Fibroblast of skin of right quadriceps (primary cell): Measurements from ENCODE around the gene ZBTB44.
"Not testable (repeated sequence)": the region's sequence is repeated elsewhere in the genome, so short reads cannot be mapped to it uniquely, and the experiment has no call there.

Source experiments
- DNase-seq: peaks from one replicate; pipeline ENCODE4 v3.0.0-alpha.2; 2013

Gene ZBTB44

GRCh38 chr11:130194241-130195023, 120.3 kb downstream of the ZBTB44 start:
- DNase-seq, result no peak

- DNase-seq, result not testable (repeated sequence)
Measured at GRCh38 chr11:130193551-130193950, 121.2 kb downstream of the ZBTB44 start.

- no peak for DNase-seq
Measured at GRCh38 chr11:130192845-130193267, 121.9 kb downstream of the ZBTB44 start.

DNA sequence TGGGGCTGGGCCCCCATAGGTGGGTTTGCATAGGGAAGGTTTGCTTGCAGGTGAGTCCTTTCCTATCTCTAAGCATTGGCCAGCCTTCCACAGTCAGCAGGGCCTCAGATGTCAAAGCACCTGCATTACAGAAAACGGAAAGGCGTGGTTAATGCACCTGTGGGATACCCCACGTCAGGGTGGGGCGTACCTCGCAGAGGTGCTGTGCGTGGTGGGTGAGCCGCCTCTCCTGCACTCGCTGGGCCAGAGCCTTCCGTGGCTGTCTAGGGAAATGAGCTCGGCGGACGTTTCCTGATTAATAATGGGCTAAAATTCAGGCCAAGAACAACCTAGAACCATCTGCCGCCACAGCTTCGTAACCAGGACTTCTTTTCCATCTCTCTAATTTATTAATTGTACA, 122.8 kb downstream of the ZBTB44 start:
- no peak for DNase-seq

- no peak for DNase-seq
Measured at GRCh38 chr11:130190371-130190881, 124.3 kb downstream of the ZBTB44 start.

- no peak for DNase-seq
Measured at GRCh38 chr11:130189492-130190210, 125.1 kb downstream of the ZBTB44 start.

DNA sequence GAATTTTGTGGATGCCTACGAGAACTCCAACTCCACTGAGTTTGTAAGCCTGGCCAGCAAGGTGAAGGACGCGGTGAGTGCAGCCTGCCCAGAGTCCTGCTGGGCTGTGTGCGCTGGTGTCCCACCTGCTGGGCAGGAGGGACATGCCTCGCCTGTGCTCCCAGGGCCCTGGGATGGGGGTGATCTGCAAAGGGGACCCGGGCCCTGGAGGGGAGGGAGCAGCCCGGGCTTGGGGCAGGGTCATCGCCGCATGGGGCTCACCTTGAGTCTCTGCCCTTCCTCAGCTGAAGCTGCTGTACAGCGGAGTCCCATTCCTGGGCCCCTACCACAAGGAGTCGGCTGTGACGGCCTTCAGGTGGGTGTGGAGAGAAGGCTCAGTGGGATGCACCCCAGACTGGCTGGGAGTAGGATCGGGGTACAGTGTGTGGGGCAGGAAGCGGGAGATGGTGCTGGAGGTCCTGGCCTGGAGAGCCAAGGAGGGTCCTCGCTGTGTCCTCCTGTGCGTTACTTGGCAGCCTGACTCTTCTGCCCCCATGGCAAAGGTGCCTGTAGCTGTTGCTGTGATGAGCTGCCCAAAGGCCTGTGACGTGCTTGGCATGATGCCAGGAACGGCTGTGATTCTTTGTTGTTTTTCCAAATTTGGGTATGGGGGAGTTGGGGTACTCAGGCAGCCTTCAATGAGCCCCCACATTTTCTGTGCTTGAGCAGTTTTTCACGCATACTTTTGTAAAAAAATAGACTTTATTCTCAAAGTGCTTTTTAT, 126.0 kb downstream of the ZBTB44 start:
- DNase-seq, result no peak

DNA sequence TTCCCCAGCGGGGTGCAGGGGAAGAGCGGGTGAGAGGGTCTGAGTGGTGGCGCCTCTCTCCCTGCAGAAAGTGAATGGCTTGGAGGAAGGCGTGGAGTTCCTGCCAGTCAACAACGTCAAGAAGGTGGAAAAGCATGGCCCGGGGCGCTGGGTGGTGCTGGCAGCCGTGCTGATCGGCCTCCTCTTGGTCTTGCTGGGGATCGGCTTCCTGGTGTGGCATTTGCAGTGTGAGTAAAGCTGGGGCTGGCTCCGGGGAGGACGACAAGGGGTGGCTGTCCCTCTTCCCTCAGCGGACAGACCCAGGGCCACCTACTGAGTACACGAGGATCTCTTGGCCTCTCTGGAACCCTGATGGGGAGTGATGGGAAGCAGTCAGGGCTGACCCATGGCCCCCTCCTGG, 126.7 kb downstream of the ZBTB44 start:
- DNase-seq, result no peak

DNA sequence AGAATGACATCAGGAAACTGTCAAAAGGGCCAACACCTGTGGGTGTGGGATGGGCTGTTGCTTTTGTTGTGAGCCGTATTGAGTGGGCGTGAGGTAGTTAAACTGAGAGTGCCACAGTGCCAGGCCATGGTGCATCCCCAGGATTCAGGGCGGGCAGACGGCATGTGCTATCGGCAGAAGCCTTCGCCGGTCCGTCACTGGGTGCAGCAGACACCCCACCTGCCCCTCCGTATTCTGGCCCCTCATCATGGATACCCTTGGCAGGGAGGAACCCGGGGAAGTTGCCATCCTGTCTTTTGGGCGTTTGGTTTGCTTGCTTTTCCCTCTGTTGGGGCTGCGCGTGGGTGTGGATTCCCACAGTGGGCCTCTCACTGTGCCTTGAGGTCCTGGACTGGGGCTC, 127.6 kb downstream of the ZBTB44 start:
- DNase-seq, result no peak

DNA sequence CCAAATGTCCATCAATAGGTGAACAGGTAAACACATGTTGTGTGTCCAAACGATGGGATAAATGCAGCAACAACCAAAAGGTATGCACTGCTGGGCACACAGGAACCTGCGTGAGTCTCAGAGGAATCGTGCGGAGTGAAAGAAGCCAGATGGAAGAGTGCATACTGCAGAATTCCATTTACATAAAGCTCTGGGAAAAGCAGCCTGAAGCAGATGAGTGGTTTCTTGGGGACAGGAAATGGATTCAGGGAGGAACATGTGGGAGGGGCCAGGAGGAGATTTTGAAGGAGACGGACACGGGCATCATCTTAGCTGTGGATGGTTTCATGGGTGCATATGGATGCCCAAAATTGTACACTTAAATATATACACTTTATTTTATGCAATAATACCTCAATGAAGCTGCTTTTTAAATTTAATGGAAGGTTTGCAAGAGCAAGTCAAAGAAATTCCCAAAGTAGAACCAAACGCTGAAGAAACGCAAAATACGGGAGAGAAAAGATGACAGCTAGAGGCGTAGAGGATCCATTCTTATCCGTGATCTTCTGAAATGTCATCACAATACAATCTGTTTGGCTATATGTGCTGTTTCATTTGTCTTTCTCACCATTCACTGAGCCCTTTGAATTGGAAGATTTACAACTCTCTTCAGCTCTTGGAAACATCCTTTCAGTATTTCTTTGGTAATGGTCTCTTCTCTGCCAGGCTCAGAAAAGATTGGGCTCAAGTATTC, 130.7 kb downstream of the ZBTB44 start:
- no peak for DNase-seq

DNA sequence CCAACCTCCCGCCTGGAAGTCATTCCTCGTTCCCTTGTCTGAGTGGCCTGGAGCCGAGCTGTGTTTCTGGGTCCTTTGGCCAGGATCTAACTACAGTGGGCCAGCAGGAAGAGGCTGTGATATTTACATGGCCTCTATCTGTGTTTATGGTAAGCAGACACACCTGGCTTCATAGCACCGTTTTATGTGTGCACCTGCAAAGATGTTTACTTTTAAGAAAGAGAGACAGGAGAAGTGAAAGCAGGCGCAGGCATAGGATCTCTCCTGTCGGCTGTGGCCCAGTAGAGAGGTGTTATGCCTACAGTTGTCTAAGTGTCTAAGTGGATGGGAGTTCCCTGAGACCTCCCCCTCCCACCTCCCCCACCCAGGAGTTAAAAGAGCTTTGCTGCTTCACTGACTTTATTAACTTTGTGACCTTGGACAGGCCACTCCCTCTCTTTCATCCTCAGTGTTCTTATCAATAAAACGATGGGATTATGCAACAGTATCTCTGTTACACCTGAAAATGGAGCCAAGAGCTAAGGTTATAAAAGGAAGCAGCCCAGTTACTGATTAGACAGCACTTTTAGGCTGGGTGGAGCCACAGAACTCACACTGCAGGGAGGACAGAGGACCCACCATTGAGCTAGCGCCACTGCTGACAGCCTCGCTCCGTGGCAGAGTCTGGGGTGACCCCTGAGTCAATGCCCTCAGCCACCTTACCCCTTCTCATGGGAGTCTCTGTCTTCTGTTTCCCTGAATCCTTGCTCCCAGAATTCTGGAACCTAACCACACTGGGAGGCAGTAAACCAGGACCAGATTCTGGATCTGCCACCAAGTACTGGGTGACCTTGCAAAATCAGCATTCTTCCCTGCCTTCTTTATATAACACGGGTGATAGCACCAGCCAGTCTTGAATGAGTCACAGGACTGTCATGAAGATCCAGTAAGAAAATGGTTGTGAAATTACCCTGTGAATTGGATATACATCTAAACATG, 133.1 kb downstream of the ZBTB44 start:
- peak; percentile 76 for DNase-seq

DNA sequence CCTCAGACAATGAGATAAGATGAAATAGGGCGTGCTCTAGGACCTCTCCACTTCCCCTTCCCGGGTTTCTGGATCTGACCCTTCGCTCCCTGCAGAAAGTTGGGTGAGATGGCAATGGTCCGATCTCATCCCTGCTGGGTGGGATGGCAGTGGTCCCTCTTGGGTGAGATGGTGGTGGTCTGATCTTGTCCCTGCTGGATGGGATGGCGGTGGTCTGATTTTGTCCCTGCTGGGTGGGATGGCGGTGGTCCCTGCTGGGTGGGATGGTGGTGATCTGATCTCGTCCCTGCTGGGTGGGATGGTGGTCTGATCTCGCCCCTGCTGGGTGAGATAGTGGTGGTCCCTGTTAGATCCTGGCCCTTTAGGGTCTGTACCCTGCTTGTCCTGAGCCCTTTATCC, 133.8 kb downstream of the ZBTB44 start:
- no peak for DNase-seq

- DNase-seq, result no peak
Measured at GRCh38 chr11:130180491-130180890, 134.2 kb downstream of the ZBTB44 start.

DNA sequence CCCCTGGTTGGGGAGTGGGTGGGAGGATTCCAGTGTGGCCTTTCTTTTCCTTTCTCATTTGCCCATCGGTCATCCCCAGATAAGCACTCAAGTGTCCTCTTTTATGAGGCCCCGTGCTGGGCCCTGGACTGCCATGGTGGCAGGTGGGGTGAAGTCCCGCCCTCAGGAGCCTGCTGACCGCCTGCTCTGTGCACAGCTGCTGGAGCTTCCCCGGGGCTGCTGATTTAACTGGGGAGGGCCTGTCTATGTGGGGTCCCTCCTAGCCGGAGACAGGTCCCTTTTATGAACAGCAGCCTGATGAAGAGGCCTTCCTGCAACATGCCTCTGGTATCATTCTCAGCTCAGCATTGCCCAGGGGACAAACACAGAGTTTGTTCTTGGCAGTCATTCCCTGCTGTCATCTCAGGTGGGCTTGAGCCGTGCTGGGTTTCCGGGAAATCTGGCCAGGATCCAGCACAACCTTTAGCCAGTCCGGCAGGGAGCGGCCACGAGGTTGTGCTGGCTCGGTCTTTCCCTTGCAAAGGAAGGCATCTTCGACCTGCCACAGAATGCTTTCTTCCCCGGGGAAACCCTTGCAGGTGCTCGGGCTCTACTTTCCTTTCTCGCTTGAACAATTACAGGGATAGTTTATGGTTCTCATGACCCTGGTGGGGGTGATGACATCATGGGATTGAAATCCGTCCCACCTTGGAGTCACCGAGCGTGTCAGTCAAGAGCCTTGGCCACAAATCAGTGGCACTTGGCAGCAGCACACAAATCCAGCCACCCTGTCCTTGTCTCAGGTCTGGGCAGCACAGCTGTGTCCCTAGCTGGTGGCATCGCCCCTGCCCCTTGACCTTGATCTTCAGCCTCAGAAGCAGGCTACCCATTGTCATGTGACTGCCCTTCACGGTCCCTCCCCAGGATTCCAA, 135.1 kb downstream of the ZBTB44 start:
- DNase-seq, result no peak

DNA sequence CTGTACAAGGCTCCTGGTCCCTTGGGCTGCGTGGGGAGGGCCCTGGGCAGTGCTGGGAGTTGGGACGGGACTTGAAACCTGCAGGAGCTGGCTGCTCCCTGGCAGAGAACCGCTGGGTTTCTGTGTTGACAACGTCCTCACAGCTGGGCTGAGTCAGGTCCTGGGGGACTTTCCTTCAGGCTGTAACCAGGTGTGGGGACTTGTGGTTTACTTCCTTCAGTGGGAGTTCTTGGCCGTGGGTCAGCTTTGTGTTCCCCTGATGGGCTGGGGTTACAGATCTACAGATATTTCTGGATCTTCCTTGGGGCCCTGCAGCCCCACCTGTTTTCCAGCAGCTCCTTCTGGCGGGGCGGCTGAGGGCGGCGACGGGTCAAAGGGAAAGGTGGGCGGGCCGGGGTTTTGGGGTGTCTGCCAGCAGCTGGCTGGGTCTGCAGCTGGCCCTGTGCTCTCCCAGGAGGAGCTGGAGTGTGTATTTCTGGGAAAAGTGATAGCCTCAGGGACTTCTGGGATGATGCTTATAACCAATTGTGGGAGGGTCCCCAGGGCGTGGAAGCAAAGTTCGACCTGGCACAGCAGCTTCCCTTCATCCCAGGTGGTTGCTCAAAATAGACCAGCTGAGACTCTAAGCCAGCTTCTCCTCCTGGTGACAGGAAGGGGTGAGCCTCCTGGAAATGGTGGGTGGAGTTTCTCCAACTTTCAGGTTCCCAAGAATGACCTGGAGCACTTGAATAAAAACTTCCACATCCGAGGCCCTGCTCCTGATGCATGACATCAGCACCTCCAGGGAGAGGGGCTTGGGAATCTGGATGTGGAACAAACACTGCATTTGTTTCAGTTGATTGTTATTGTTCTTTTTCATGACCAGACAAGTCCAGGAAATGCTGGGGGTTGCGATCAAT, 136.0 kb downstream of the ZBTB44 start:
- no peak for DNase-seq

GRCh38 chr11:130177782-130178181, 136.9 kb downstream of the ZBTB44 start:
- no peak for DNase-seq
